Neuronal stem cell (in vitro differentiated cells): ENCODE results near the gene MAD2L1BP.
A peak's percentile ranks its signal among the peaks of the same experiment; 100 is the strongest.

Experiments used
- DNase-seq: peaks from one replicate; pipeline ENCODE4 v3.0.0-alpha.2; 2013; ENCODE audit warnings: low spot score
- H2AFZ ChIP-seq: one replicate; pipeline ENCODE4 v1.6.1; 2013; ENCODE audit warnings: mild to moderate bottlenecking, low read length, inconsistent platforms
- H2AK5ac ChIP-seq: 2 replicates; pipeline ENCODE4 v1.6.1; 2013; ENCODE audit warnings: low read depth, mild to moderate bottlenecking, inconsistent platforms, low read length, moderate library complexity, mixed read lengths
- H2BK120ac ChIP-seq: 2 replicates; pipeline ENCODE4 v1.6.1; 2013; ENCODE audit warnings: low read depth, mild to moderate bottlenecking, inconsistent platforms, low read length, moderate library complexity, mixed read lengths
- H2BK12ac ChIP-seq: one replicate; pipeline ENCODE4 v1.6.1; 2013; ENCODE audit warnings: low read length, inconsistent platforms
- H2BK15ac ChIP-seq: 2 replicates; pipeline ENCODE4 v1.6.1; 2013; ENCODE audit warnings: mild to moderate bottlenecking, low read length, inconsistent platforms, mixed read lengths
- H2BK5ac ChIP-seq: one replicate; pipeline ENCODE4 v1.6.1; 2013; ENCODE audit warnings: inconsistent platforms, mild to moderate bottlenecking, low read length, moderate library complexity
- H3K14ac ChIP-seq: one replicate; pipeline ENCODE4 v1.6.1; 2013; ENCODE audit warnings: low read length, inconsistent platforms
- H3K18ac ChIP-seq: 2 replicates; pipeline ENCODE4 v1.6.1; 2013; ENCODE audit warnings: low read length, inconsistent platforms
- H3K23ac ChIP-seq: 2 replicates; pipeline ENCODE4 v1.6.1; 2013; ENCODE audit warnings: low read depth, mild to moderate bottlenecking, mixed read lengths, low read length, inconsistent platforms; ENCODE audit not compliant: poor library complexity
- H3K27ac ChIP-seq: replicated peaks from 3 replicates; pipeline ENCODE4 v1.5.1; 2013; ENCODE audit warnings: low read length, inconsistent platforms
- H3K27me3 ChIP-seq, 3 experiments: 2 replicates each; pipeline ENCODE4 v1.6.1; 2013; ENCODE audit warnings: low read length in 3 of 3, mild to moderate bottlenecking in 2 of 3, inconsistent platforms in 1 of 3, low read depth in 1 of 3, mixed read lengths in 1 of 3, moderate library complexity in 1 of 3; ENCODE audit not compliant: control insufficient read depth in 3 of 3, insufficient read depth in 3 of 3
- H3K36me3 ChIP-seq, 2 donors: replicated peaks in 1 of 2; 2 replicates each; pipeline ENCODE4 v1.6.1; 2013; ENCODE audit warnings: low read length in 2 of 2; ENCODE audit not compliant: control insufficient read depth in 2 of 2, insufficient read depth in 2 of 2
- H3K4ac ChIP-seq: 2 replicates; pipeline ENCODE4 v1.6.1; 2013; ENCODE audit warnings: inconsistent platforms, mild to moderate bottlenecking, low read length, moderate library complexity
- H3K4me1 ChIP-seq, 2 donors: 1 replicate in 1 of 2; 2 replicates in 1 of 2; pipeline ENCODE4 v1.6.1; 2013; ENCODE audit warnings: low read length in 2 of 2, low read depth in 1 of 2; ENCODE audit not compliant: control insufficient read depth in 2 of 2, insufficient read depth in 1 of 2
- H3K4me2 ChIP-seq: one replicate; pipeline ENCODE4 v1.6.1; 2013; ENCODE audit warnings: mild to moderate bottlenecking, low read length, inconsistent platforms; ENCODE audit not compliant: insufficient read depth, poor library complexity, severe bottlenecking
- H3K4me3 ChIP-seq, 2 donors: 2 replicates each; pipeline ENCODE4 v1.5.1; 2013; ENCODE audit warnings: low read length in 2 of 2, mild to moderate bottlenecking in 2 of 2, inconsistent platforms in 1 of 2, moderate library complexity in 1 of 2
- H3K79me1 ChIP-seq: one replicate; pipeline ENCODE4 v1.6.1; 2013; ENCODE audit warnings: low read depth, mild to moderate bottlenecking, inconsistent platforms, low read length, moderate library complexity
- H3K9ac ChIP-seq: one replicate; pipeline ENCODE4 v1.6.1; 2013; ENCODE audit warnings: mild to moderate bottlenecking, low read depth, low read length, inconsistent platforms; ENCODE audit not compliant: poor library complexity
- H3K9me3 ChIP-seq, 2 donors: replicated peaks in 1 of 2; 2 replicates each; pipeline versions ENCODE3 to v1.6.1; 2013; ENCODE audit warnings: low read length in 2 of 2, mild to moderate bottlenecking in 2 of 2, inconsistent platforms in 1 of 2, low read depth in 1 of 2, mixed read lengths in 1 of 2, moderate library complexity in 1 of 2; ENCODE audit not compliant: control insufficient read depth in 2 of 2, insufficient read depth in 1 of 2
- H4K8ac ChIP-seq: one replicate; pipeline ENCODE4 v1.6.1; 2013; ENCODE audit warnings: low read depth, mild to moderate bottlenecking, inconsistent platforms, low read length, moderate library complexity
- H4K91ac ChIP-seq: one replicate; pipeline ENCODE4 v1.6.1; 2013; ENCODE audit warnings: low read length, low read depth, mild to moderate bottlenecking, inconsistent platforms; ENCODE audit not compliant: poor library complexity
- WGBS, 2 donors: extraction: QIAGEN DNeasy Blood & Tissue Kit; methylation state at CpG; one replicate each; pipeline ENCODE4 v1.1.7; 2013; ENCODE audit warnings: missing lambda C conversion rate in 2 of 2, mixed read lengths in 1 of 2; ENCODE audit not compliant: insufficient read length in 2 of 2, insufficient replicate concordance in 1 of 2; ENCODE audit errors: extremely low coverage in 2 of 2; 5-methylcytosine and 5-hydroxymethylcytosine counted together

The MAD2L1BP gene

DNA sequence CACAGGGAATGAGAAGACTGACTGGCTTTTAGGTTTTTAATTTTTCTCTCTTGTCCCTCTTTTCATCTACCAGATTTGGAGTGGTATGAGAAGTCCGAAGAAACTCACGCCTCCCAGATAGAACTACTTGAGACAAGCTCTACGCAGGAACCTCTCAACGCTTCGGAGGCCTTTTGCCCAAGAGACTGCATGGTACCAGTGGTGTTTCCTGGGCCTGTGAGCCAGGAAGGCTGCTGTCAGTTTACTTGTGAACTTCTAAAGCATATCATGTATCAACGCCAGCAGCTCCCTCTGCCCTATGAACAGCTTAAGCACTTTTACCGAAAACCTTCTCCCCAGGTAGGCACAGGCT is 644 bp downstream of the MAD2L1BP start:
- H3K23ac ChIP-seq = no peak overlapping the region
- no CpG with 5 or more reads among the region's 7 CpGs for WGBS, 2 donors
- peaks cover 19 to 46% of the 10 kb centered on the region in 2 donors for H3K36me3 ChIP-seq
- H2BK15ac ChIP-seq = no peak overlapping the region
- peak overlapping the region; percentile 57 for H2BK5ac ChIP-seq
- H3K9me3 ChIP-seq = no peaks in the 10 kb centered on the region
- no peak for DNase-seq
- H3K9ac ChIP-seq = peak overlapping the region; percentile 17
- H3K18ac ChIP-seq = no peak overlapping the region
- no peak overlapping the region for H4K8ac ChIP-seq
- H3K14ac ChIP-seq = no peak overlapping the region
- H3K4me2 ChIP-seq = peak overlapping the region; percentile 77
- peaks cover 7% of the 10 kb centered on the region for H3K79me1 ChIP-seq
- H2AK5ac ChIP-seq = no peak overlapping the region
- H3K4ac ChIP-seq = no peak overlapping the region
- peak overlapping the region; percentile 94 for H2AFZ ChIP-seq
- H3K4me3 ChIP-seq = peak overlapping the region; percentile 68 to 94
- H3K27ac ChIP-seq = no peak overlapping the region
- H2BK12ac ChIP-seq = no peak overlapping the region
- no peak overlapping the region for H2BK120ac ChIP-seq
- peaks cover 6 to 8% of the 10 kb centered on the region in 2 donors for H3K4me1 ChIP-seq
- H4K91ac ChIP-seq = no peak overlapping the region
- H3K27me3 ChIP-seq = no peaks in the 10 kb centered on the region

DNA sequence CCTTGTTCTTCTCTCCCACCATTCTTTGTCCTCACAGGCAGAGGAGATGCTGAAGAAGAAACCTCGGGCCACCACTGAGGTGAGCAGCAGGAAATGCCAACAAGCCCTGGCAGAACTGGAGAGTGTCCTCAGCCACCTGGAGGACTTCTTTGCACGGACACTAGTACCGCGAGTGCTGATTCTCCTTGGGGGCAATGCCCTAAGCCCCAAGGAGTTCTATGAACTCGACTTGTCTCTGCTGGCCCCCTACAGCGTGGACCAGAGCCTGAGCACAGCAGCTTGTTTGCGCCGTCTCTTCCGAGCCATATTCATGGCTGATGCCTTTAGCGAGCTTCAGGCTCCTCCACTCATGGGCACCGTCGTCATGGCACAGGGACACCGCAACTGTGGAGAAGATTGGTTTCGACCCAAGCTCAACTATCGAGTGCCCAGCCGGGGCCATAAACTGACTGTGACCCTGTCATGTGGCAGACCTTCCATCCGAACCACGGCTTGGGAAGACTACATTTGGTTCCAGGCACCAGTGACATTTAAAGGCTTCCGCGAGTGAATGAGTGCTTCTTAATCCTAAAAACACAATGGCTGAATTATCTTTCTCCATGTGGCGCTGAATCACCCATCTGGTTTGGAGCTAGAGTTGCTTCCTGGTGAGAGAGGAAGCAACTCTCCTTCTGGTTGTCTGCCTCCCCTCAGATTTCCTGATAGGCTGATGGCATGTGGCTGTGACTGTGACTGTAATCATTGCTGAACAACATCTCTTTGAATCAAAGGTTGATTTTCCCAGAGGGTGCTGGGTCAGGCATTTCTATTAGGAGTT is 4.6 kb downstream of the MAD2L1BP start:
- H2AK5ac ChIP-seq = no peak overlapping the region
- no peak overlapping the region for H2BK12ac ChIP-seq
- peak overlapping the region; percentile 44 for H2BK5ac ChIP-seq
- H3K4me3 ChIP-seq = no peak overlapping the region
- H2BK15ac ChIP-seq = no peak overlapping the region
- no CpG with 5 or more reads among the region's 21 CpGs for WGBS, 2 donors
- H3K14ac ChIP-seq = no peak overlapping the region
- H3K4me2 ChIP-seq = no peak overlapping the region
- no peak overlapping the region for H3K27ac ChIP-seq
- no peak overlapping the region for H4K8ac ChIP-seq
- H3K27me3 ChIP-seq = no peaks in the 10 kb centered on the region
- no peak overlapping the region for H2BK120ac ChIP-seq
- H3K79me1 ChIP-seq = peaks cover 7% of the 10 kb centered on the region
- peaks cover 6 to 11% of the 10 kb centered on the region in 2 donors for H3K4me1 ChIP-seq
- no peak overlapping the region for H3K18ac ChIP-seq
- no peak overlapping the region for H3K9ac ChIP-seq
- no peak for DNase-seq
- H3K23ac ChIP-seq = no peak overlapping the region
- H3K4ac ChIP-seq = peak overlapping the region; percentile 55
- no peaks in the 10 kb centered on the region for H3K9me3 ChIP-seq
- no peak overlapping the region for H4K91ac ChIP-seq
- no peak overlapping the region for H2AFZ ChIP-seq
- peaks cover 24 to 60% of the 10 kb centered on the region in 2 donors for H3K36me3 ChIP-seq

- Histone ChIP-seq H2BK5ac (no peak within 1 kb of the TSS), H3K4ac (no peak within 1 kb of the TSS), H3K36me3 (peaks cover 12 to 26% of the 10 kb centered on the region in 2 donors), H4K91ac (no peak within 1 kb of the TSS), H3K23ac (no peak within 1 kb of the TSS), H2BK15ac (peak within 1 kb of the TSS; percentile 97), H3K4me2 (peak within 1 kb of the TSS; percentile 84), H4K8ac (no peak within 1 kb of the TSS), H3K79me1 (peaks cover under 1% of the 10 kb centered on the region), H3K9ac (peak within 1 kb of the TSS; percentile 80), H2AFZ (peak within 1 kb of the TSS; percentile 61), H3K27me3 (no peaks in the 10 kb centered on the region), H2AK5ac (no peak within 1 kb of the TSS), H3K18ac (peak within 1 kb of the TSS; percentile 94), H3K9me3 (no peaks in the 10 kb centered on the region), H2BK120ac (no peak within 1 kb of the TSS), H3K27ac (peak within 1 kb of the TSS; percentile 88), H3K4me3 (peak within 1 kb of the TSS in 1 of 2 donors; percentile 88), H3K4me1 (peaks cover 0 to 6% of the 10 kb centered on the region in 2 donors), H3K14ac (no peak within 1 kb of the TSS), H2BK12ac (no peak within 1 kb of the TSS)
- no CpG with 5 or more reads among the region's 52 CpGs for WGBS, 2 donors
- peak; percentile 84 for DNase-seq
Observed at GRCh38 chr6:43644940-43645612, 9.4 kb downstream of the MAD2L1BP start, which contains the start of gene RSPH9. Gene RSPH9 (plus strand): TSS chr6:43645036. CDS start chr6:43645099, 63 bp downstream.

- WGBS, 2 donors = no CpG with 5 or more reads among the region's 9 CpGs
- no peak overlapping the region for H2BK120ac ChIP-seq
Observed at GRCh38 chr6:43645613-43645964, 9.9 kb downstream of the MAD2L1BP start.

More at GRCh38 chr6:43645613-43645964, 9.9 kb downstream of the MAD2L1BP start:
- Histone ChIP-seq H3K36me3 (peaks cover 7 to 21% of the 10 kb centered on the region in 2 donors), H3K9me3 (no peaks in the 10 kb centered on the region), H4K8ac (no peak overlapping the region), H3K14ac (no peak overlapping the region), H3K4me2 (peak overlapping the region; percentile 69), H2AK5ac (no peak overlapping the region), H2AFZ (no peak overlapping the region), H3K4me3 (peak overlapping the region in 1 of 2 donors; percentile 77), H4K91ac (no peak overlapping the region), H2BK12ac (no peak overlapping the region), H3K27me3 (no peaks in the 10 kb centered on the region), H3K18ac (peak overlapping the region; percentile 80), H3K79me1 (no peaks in the 10 kb centered on the region), H2BK5ac (no peak overlapping the region), H2BK15ac (peak overlapping the region; percentile 97), H3K23ac (no peak overlapping the region), H3K4me1 (peaks cover 0 to 6% of the 10 kb centered on the region in 2 donors), H3K4ac (no peak overlapping the region), H3K9ac (no peak overlapping the region), H3K27ac (peak overlapping the region; percentile 88)
- DNase-seq = no peak
